A549 treated with RU486 at 1 μM for 4 hours (cell line): Measurements from ENCODE around the gene ZNF557. TPM values are rescaled to one million over a fixed set of nuclear protein-coding genes. Genes with fewer than 3 reads are reported as not detected.

Source experiments
- total RNA-seq: library from RNA; stranded (reverse); fragments of 200-300 nt; extraction: Qiagen RNA extraction; gene quantifications from 5 replicates; pipeline ENCODE4 v1.2.3, GENCODE V29; 2022; ENCODE audit warnings: low read depth

Gene ZNF557
- total RNA-seq: 2.5 to 2.9 TPM (median 2.7 TPM) in 5 replicates

DNA sequence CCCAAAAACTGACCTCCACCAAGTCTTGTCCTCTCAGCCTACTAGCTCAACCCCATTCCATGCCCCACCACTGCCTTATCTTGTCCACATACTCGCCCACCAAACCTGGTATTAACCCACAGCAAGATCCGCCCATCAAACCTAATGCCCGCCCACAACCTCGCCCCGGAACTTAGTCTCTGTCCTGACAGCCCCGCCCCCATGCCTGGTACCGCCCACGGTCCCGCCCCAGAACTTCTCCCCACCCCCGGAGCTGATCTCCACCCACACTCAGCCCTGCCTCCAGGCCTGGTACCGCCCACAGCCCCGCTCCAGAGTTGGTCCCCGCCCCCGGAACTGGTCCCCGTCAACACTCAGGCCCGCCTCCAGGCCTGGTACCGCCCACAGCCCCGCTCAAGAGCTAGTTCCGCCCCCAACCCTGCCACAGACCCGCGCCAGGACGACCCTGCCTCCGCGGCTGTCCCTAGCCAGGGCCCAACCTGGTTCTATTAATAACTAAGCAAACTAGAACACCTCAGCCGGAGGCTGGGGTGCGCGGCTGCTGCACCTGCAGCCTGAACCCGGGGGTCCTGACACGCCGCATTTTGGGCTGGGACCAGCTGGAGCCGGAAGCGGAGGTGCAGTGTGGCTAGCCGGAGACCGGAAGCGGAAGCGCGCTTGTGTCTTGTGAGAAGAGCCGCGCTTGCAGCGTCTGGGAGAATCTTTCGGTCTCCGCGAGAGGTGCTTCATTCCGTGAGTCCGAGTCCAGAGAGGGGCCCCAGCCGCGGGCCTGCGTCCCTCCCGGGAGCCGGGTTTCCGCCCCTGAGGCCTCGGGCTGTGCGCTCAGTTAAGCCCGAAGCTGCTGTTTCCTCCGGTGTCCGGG lies at the start of gene ZNF557:
Gene ZNF557, plus strand, starts transcription at position 662 of the 862 bp plus-strand sequence. CDS start 5,372 bp downstream, outside the sequence.

DNA sequence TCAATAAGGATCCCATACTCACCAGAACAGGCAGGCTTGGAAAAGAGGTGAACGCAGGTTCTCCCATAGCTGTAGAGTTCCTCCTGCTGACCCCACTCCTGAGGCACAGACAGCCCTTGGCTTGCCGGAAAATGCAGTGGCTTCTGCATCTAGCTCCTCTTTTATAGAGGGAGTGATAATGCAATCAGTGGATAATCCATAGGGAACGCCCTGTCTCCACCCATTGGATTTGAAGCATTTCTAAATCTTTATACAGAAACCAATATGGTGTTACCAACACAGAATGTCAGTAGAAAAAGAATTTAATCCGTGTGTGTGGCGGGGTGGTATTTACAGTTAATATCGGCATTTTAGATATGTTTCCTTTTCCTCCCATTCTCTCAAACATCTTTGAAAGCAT lies 48.2 kb upstream of the ZNF557 start, which contains the start of gene MBD3L2B:
Gene MBD3L2B, minus strand, starts transcription at position 101 of the 400 bp plus-strand sequence. Its CDS starts 34 bp downstream, at position 67.

DNA sequence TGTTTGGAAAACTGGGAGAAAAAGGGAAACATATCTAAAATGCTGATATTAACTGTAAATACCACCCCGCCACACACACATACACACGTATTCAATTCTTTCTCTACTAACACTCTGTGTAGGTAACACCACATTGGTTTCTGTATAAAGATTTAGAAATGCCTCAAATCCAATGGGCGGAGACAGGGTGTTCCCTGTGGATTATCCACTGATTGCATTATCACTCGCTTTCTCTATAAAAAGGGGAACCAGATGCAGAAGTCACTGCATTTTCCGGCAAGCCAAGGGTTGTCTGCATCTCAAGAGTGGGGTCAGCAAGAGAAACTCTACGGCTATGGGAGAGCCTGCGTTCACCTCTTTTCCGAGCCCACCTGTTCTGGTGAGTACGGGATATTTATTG lies 39.2 kb upstream of the ZNF557 start, which contains the start of gene MBD3L5:
Gene MBD3L5, plus strand, starts transcription at position 301 of the 400 bp plus-strand sequence. Its CDS starts 34 bp downstream, at position 335.

DNA sequence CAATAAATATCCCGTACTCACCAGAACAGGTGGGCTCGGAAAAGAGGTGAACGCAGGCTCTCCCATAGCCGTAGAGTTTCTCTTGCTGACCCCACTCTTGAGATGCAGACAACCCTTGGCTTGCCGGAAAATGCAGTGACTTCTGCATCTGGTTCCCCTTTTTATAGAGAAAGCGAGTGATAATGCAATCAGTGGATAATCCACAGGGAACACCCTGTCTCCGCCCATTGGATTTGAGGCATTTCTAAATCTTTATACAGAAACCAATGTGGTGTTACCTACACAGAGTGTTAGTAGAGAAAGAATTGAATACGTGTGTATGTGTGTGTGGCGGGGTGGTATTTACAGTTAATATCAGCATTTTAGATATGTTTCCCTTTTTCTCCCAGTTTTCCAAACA lies 29.4 kb upstream of the ZNF557 start, which contains the start of gene MBD3L4:
Gene MBD3L4, minus strand, starts transcription at position 101 of the 400 bp plus-strand sequence. Its CDS starts 35 bp downstream, at position 66.

DNA sequence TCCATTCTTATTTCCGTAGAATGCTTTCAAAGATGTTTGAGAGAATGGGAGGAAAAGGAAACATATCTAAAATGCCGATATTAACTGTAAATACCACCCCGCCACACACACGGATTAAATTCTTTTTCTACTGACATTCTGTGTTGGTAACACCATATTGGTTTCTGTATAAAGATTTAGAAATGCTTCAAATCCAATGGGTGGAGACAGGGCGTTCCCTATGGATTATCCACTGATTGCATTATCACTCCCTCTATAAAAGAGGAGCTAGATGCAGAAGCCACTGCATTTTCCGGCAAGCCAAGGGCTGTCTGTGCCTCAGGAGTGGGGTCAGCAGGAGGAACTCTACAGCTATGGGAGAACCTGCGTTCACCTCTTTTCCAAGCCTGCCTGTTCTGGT lies 20.5 kb upstream of the ZNF557 start, which contains the start of gene MBD3L2:
Gene MBD3L2, plus strand, starts transcription at position 301 of the 400 bp plus-strand sequence. Its CDS starts 53 bp downstream, at position 354.

DNA sequence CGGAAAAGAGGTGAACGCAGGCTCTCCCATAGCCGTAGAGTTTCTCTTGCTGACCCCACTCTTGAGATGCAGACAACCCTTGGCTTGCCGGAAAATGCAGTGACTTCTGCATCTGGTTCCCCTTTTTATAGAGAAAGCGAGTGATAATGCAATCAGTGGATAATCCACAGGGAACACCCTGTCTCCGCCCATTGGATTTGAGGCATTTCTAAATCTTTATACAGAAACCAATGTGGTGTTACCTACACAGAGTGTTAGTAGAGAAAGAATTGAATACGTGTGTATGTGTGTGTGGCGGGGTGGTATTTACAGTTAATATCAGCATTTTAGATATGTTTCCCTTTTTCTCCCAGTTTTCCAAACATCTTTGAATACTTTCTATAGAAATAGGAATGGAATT lies 10.9 kb upstream of the ZNF557 start, which contains the start of gene MBD3L3:
Gene MBD3L3, minus strand, starts transcription at position 101 of the 400 bp plus-strand sequence. Its CDS starts 71 bp downstream, at position 30.

Other genes with a start within 250 kb of the ZNF557 start
- 4.3 to 6.9 TPM (median 5.2 TPM) in 5 replicates for gene ADGRE1, start 182.1 kb upstream of the ZNF557 start, total RNA-seq
- 0.14 TPM in 1 of 5 replicates, not detected in the others for gene MBD3L2B, start 48.3 kb upstream of the ZNF557 start, total RNA-seq
- gene MBD3L5, start 39.1 kb upstream of the ZNF557 start, total RNA-seq: not detected in 5 replicates
- not detected in 5 replicates for gene MBD3L4, start 29.5 kb upstream of the ZNF557 start, total RNA-seq
- not detected in 5 replicates for gene MBD3L2, start 20.4 kb upstream of the ZNF557 start, total RNA-seq
- gene MBD3L3, start 11.0 kb upstream of the ZNF557 start, total RNA-seq: not detected in 5 replicates
- gene INSR, start 224.7 kb downstream of the ZNF557 start, total RNA-seq: 1.4 to 2.6 TPM (median 2.3 TPM) in 5 replicates